DOHH2 (cell line): ENCODE data around the gene PCYT1A.

Source experiments
- H3F3A ChIP-seq: fragments of 200-600 bp; sonication (generic), shearing (Covaris generic); 2 replicates; pipeline ENCODE4 v1.6.0; 2016; ENCODE audit warnings: antibody characterized with exemption, mild to moderate bottlenecking; ENCODE audit not compliant: control insufficient read depth, insufficient read depth
- H3K27ac ChIP-seq: fragments of 200-600 bp; sonication (generic); 2 replicates; pipeline ENCODE4 v1.5.1; 2014; ENCODE audit warnings: low read depth, mild to moderate bottlenecking, low read length, moderate library complexity
- H3K27me3 ChIP-seq: fragments of 200-600 bp; sonication (generic); 2 replicates; pipeline ENCODE4 v1.6.1; 2014; ENCODE audit warnings: mild to moderate bottlenecking, low read length, mixed read lengths; ENCODE audit not compliant: control insufficient read depth
- H3K36me3 ChIP-seq: fragments of 200-600 bp; sonication (generic); 2 replicates; pipeline ENCODE4 v1.6.1; 2014; ENCODE audit warnings: mild to moderate bottlenecking, low read length, moderate library complexity, mixed read lengths; ENCODE audit not compliant: control insufficient read depth
- H3K4me1 ChIP-seq: fragments of 200-600 bp; sonication (generic); 2 replicates; pipeline ENCODE4 v1.6.1; 2014; ENCODE audit warnings: mild to moderate bottlenecking, low read length, mixed read lengths; ENCODE audit not compliant: control insufficient read depth
- H3K4me2 ChIP-seq: fragments of 200-600 bp; sonication (generic); 2 replicates; pipeline ENCODE4 v1.6.0; 2014; ENCODE audit warnings: mild to moderate bottlenecking, low read length, moderate library complexity
- H3K4me3 ChIP-seq: fragments of 200-600 bp; sonication (generic); 2 replicates; pipeline ENCODE4 v1.5.1; 2014; ENCODE audit warnings: mild to moderate bottlenecking, low read length, mixed read lengths
- H3K79me2 ChIP-seq: fragments of 200-600 bp; sonication (generic); 2 replicates; pipeline ENCODE4 v1.6.1; 2014; ENCODE audit warnings: mild to moderate bottlenecking, low read length, mixed read lengths; ENCODE audit not compliant: control insufficient read depth
- H3K9me2 ChIP-seq: fragments of 200-600 bp; sonication (generic); replicated peaks from 2 replicates; pipeline ENCODE4 v1.6.1; 2014; ENCODE audit warnings: mild to moderate bottlenecking, low read length, mixed read lengths; ENCODE audit not compliant: control insufficient read depth
- H3K9me3 ChIP-seq: fragments of 200-600 bp; sonication (generic); 2 replicates; pipeline ENCODE4 v1.6.1; 2014; ENCODE audit warnings: antibody characterized with exemption, low read length, mixed read lengths; ENCODE audit not compliant: control insufficient read depth, insufficient read depth
- H4K20me1 ChIP-seq: fragments of 200-600 bp; sonication (generic); 2 replicates; pipeline ENCODE4 v1.6.0; 2014; ENCODE audit warnings: low read depth, mild to moderate bottlenecking, antibody characterized with exemption, low read length, moderate library complexity; ENCODE audit not compliant: control insufficient read depth, insufficient read depth
- EZH2phosphoT487 ChIP-seq: fragments of 200-600 bp; sonication (generic); IDR thresholded peaks from 2 replicates; pipeline ENCODE4 v1.6.1; 2017; ENCODE audit warnings: borderline replicate concordance, mild to moderate bottlenecking, antibody characterized with exemption, low read length, moderate library complexity, mixed read lengths
- TF ChIP-seq, protein P1 (sequence below): fragments of 200-600 bp; sonication (generic); IDR thresholded peaks from one replicate; pipeline ENCODE4 v1.5.1; 2014; ENCODE audit warnings: antibody characterized with exemption, mild to moderate bottlenecking, low read depth, low read length; ENCODE audit not compliant: poor library complexity, severe bottlenecking

The PCYT1A gene

DNA sequence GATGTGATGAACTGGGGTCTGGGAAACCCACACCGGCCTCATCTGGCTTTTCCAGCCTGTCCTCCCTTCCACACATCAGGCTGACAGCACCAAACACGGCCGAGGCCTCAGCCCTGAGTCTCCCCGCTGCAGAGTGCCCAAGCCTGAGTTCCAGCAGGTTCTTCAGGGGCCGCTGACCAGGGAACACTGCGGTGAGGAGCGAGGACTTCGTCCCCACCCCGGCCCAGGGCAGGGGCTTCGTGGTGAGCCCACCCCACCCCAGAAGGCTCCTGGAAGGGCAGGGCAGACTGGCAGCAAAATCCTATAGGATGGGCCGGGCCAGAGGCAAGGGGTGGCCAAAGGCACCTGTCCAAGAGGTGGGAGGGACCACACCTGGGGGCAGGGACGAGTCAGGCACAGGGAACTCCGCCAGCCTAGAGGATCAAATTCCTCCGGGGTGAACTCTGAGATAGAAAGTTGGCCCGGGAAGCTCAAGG lies 71.4 kb downstream of the PCYT1A start, which contains the start of gene SLC51A:
Gene SLC51A, plus strand, starts transcription at position 446 of the 476 bp plus-strand sequence. CDS start 179 bp downstream, outside the sequence.
- no peaks in the 10 kb centered on the region for H3K36me3 ChIP-seq
- TF ChIP-seq, protein P1, sequence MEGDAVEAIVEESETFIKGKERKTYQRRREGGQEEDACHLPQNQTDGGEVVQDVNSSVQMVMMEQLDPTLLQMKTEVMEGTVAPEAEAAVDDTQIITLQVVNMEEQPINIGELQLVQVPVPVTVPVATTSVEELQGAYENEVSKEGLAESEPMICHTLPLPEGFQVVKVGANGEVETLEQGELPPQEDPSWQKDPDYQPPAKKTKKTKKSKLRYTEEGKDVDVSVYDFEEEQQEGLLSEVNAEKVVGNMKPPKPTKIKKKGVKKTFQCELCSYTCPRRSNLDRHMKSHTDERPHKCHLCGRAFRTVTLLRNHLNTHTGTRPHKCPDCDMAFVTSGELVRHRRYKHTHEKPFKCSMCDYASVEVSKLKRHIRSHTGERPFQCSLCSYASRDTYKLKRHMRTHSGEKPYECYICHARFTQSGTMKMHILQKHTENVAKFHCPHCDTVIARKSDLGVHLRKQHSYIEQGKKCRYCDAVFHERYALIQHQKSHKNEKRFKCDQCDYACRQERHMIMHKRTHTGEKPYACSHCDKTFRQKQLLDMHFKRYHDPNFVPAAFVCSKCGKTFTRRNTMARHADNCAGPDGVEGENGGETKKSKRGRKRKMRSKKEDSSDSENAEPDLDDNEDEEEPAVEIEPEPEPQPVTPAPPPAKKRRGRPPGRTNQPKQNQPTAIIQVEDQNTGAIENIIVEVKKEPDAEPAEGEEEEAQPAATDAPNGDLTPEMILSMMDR: no peak
- TF ChIP-seq EZH2phosphoT487: no peak

DNA sequence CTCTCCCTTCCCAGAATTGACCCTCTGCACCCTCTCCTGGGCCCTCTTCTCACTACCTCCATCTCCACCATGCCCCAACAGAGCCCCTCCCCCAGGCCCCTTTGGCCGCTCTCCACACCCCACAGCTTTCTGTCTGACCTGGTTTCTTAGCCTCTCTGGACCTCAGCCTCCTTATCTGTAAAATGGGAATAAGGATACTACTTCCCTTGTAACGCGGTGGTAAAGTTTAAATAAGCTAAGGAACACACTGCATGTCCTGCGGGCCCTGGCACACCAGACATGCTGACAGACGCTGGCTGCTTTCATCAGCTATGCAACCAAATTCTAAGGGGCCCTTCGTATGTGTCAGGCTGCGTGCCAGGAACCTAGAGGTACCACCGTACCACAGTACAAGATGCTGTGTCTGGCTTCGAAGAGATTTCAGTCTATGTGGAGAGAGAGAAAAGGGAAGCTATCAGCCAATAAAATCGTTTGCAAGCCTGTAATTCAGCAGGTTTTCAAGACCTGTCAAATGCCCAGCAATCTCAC lies 72.0 kb downstream of the PCYT1A start:
- no peak overlapping the region for H3K27ac ChIP-seq
- H3K36me3 ChIP-seq: no peaks in the 10 kb centered on the region
- no peaks in the 10 kb centered on the region for H3K9me3 ChIP-seq
- H3K79me2 ChIP-seq: no peaks in the 10 kb centered on the region
- H3F3A ChIP-seq: no peaks in the 10 kb centered on the region
- H3K27me3 ChIP-seq: peaks cover under 1% of the 10 kb centered on the region; the same call in 1 of the 2 replicates
- no peak overlapping the region for H3K4me3 ChIP-seq
- no peak overlapping the region for H3K4me2 ChIP-seq
- peaks cover 8% of the 10 kb centered on the region for H3K4me1 ChIP-seq
- no peaks in the 10 kb centered on the region for H3K9me2 ChIP-seq
- no peaks in the 10 kb centered on the region for H4K20me1 ChIP-seq
- TF ChIP-seq EZH2phosphoT487: no peak
- TF ChIP-seq, protein P1: no peak

More for the DNA sequence above, 71.4 kb downstream of the PCYT1A start, which contains the start of gene SLC51A:
- peaks cover 8% of the 10 kb centered on the region for H3K4me1 ChIP-seq
- H3K9me2 ChIP-seq: no peaks in the 10 kb centered on the region
- no peak within 1 kb of the TSS for H3K4me2 ChIP-seq
- no peaks in the 10 kb centered on the region for H4K20me1 ChIP-seq
- no peaks in the 10 kb centered on the region for H3K79me2 ChIP-seq
- H3F3A ChIP-seq: no peaks in the 10 kb centered on the region
- H3K27ac ChIP-seq: no peak within 1 kb of the TSS
- H3K27me3 ChIP-seq: no peaks in the 10 kb centered on the region
- H3K9me3 ChIP-seq: no peaks in the 10 kb centered on the region
- H3K4me3 ChIP-seq: no peak within 1 kb of the TSS

DNA sequence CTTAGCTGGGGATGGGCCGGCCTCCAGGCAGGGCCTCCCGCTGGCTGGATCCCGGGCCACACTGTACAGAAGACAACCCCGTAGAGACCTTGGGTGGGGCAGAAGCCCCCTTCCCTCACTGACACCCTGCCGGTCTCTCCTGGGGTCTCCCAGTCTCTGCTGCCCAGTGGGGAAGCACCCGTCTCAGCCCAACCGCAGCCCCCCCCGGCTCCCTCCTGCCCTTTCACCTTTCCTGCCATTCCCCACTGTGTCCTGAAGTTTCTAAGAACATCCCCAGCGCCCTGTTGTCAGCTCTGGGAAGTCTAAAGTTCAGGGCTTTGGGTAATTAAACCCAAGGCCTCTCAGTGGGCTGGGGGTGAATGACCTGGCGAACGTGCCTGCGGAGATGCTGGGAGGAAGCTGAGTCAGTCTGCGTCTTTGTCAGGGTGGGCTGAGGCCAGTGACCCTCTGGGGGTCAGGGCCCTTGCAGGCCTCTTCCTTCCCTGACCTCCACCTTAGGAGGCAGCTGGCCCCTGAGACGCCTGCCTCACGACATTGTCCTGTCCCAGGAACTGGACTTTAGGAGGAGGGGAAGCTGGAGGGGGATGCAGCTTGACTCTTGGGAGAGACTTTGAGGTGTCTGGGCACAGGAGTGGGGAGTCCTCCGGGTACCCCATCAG lies 72.6 kb downstream of the PCYT1A start:
- no peak overlapping the region for H3K4me3 ChIP-seq
- no peak overlapping the region for H3K4me2 ChIP-seq
- H3K27me3 ChIP-seq: peaks cover 3% of the 10 kb centered on the region; the same call in 1 of the 2 replicates
- no peaks in the 10 kb centered on the region for H3K9me2 ChIP-seq
- no peaks in the 10 kb centered on the region for H4K20me1 ChIP-seq
- peaks cover 8% of the 10 kb centered on the region for H3K4me1 ChIP-seq
- no peak overlapping the region for H3K27ac ChIP-seq
- no peaks in the 10 kb centered on the region for H3K79me2 ChIP-seq
- H3K36me3 ChIP-seq: no peaks in the 10 kb centered on the region
- TF ChIP-seq EZH2phosphoT487: no peak
- TF ChIP-seq, protein P1: no peak
- H3K9me3 ChIP-seq: no peaks in the 10 kb centered on the region
- H3F3A ChIP-seq: no peaks in the 10 kb centered on the region
